Panc1 (cell line): ENCODE data around the gene FGF5.

ENCODE experiments used
- CTCF ChIP-seq: fragments of 450-650 bp; IDR thresholded peaks from 2 replicates; pipeline ENCODE4 v1.5.1; 2017; ENCODE audit warnings: mild to moderate bottlenecking
- POLR2AphosphoS5 ChIP-seq: IDR thresholded peaks from 2 replicates; pipeline ENCODE4 v1.6.1; 2012; ENCODE audit warnings: mild to moderate bottlenecking, low read depth, low read length, moderate library complexity

- no peak for TF ChIP-seq CTCF
- TF ChIP-seq POLR2AphosphoS5: no peak
These were observed 5.3 kb downstream of the FGF5 start for GRCh38 chr4:80271801-80272200.
